GM19324 (cell line): Measurements from ENCODE around the gene HTT-AS.

ENCODE experiments used
- ATAC-seq: cut with Tn5 transposase; IDR thresholded peaks from one replicate; pipeline ENCODE4 v1.9.1; 2021; ENCODE audit warnings: mild to moderate bottlenecking, moderate library complexity; ENCODE audit not compliant: unreplicated experiment, low FRiP score

Gene HTT-AS

DNA sequence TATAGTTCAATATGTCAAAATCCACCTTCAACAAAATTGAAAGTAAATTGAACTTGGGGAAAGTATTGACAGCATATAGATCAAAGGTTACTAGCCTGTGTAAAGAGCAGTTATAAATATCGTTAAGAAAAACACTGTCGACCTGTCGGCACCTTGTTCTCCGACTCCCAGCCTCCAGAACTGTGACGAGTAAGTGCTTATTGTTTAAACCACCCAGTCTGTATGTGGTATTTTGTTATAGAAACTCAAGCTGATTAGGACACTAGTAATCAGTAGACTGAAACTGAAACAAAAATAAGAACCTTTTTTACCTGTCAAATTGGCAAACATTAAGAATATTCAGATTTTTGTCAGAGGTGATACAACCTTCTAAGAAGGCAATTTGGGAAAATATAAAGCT is 17.1 kb upstream of the HTT-AS start:
- ATAC-seq = no peak

DNA sequence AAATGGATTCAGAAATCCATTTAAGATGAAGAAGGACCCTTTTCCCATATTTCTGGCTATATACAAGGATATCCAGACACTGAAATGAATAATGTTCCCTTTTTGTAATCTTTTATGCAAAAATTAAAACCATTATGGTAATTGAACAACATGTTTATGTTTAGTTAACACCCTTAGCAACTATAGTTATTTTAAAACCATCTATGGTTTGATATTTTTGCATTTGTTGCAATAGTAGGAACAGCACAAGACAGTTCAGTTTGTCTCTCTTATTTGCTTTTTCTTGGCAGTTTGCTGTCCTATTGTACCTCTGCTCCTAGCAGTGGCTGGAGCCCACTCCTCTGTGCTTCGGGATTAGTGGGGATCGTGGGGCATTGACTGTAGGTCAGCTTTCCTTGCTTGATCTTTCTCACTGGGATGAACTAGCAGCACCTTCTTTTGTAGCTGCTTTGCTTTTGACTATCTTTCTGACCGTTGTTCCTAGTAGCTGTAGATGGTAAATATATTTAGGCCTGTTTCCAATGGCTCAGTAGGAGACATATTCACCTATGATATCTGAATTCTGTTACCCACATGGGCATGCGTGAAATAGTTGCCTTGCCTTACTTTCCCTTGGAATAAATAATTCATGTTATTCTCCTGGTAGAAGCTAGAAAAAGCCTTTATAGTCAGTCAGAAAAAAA is 12.9 kb upstream of the HTT-AS start:
- ATAC-seq = no peak

DNA sequence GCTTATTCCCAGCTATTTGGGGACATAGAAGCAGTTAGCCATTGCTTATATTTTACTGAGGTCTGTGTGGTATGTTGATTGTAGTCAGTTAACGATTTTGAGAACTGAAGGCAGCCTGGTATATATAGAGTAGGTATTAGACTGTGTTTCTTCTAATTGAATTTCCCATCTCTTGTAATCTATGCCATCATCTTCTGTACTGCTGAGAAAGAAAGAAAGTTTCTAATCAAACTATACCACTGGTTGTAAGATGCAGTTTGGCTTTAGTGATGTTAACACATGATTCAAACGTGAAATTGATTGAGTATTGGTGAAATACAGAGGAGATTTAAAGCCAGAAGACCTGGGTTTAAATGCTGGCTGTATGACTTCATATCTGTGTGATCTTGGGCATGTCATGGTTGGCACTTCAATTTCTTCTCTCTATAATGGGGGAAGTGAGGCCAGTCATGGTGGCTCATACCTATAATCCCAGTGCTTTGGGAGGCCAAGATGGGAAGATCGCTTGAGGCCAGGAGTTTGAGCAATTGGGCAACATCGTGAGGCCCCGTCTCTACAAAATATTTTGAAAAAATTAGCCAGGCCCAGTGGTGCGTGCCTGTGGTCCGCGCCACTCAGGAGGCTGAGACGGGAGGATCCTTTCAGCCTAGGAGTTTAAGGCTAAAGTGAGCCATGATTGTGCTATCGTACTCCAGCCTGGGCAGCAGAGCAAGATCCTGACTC is 11.8 kb upstream of the HTT-AS start:
- no peak for ATAC-seq

DNA sequence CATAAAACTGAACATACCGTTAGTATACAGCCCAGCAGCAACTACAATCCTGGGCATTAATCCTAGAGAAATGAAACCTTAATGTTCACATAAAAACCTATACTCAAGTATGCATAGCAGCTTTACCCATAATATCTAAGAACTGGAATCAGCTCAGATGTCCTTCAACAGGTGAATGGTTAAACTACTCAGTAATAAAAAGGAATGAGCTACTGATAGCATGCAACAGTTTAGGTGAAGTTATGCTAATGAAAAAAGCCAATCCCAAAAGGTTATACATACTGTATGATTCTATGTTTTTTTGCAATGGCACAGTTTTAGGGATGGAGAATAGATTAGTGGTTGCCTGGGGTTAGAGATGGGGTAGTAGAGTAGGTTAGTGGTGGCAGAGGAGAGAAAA is 9.4 kb upstream of the HTT-AS start:
- ATAC-seq = no peak

DNA sequence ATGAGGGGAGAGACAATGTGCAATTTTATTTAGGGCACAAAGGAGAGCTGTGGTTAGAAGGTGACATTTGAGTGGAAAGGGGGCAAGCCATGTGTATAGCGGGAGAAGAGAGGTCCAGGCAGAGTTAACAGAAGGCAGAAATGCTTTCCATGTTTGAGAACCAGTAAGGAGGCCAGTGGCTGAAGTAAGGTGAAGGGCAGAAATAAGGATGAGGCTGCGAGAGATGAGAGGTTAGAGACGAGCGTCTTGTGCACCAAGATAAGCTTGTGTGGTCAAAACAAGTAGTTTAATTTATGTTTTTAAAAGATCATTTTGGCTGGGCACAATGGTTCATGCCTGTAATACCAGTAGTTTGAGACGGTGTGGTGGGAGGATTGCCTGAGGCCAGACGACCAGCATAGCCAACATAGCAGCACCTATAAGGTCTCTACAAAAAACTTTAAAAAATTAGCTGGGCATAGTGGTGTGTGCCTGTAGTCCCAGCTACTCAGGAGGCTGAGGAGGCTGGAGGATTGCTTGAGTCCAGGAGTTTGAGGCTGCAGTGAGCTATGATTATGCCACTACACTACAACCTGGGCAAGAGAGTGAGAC is 8.7 kb upstream of the HTT-AS start:
- no peak for ATAC-seq

DNA sequence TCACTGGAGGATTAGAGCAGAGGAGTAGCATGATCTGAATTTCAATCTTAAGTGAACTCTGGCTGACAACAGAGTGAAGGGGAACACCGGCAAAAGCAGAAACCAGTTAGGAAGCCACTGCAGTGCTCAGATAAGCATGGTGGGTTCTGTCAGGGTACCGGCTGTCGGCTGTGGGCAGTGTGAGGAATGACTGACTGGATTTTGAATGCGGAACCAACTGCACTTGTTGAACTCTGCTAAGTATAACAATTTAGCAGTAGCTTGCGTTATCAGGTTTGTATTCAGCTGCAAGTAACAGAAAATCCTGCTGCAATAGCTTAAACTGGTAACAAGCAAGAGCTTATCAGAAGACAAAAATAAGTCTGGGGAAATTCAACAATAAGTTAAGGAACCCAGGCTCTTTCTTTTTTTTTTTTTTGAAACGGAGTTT is 5.4 kb upstream of the HTT-AS start:
- ATAC-seq = no peak

DNA sequence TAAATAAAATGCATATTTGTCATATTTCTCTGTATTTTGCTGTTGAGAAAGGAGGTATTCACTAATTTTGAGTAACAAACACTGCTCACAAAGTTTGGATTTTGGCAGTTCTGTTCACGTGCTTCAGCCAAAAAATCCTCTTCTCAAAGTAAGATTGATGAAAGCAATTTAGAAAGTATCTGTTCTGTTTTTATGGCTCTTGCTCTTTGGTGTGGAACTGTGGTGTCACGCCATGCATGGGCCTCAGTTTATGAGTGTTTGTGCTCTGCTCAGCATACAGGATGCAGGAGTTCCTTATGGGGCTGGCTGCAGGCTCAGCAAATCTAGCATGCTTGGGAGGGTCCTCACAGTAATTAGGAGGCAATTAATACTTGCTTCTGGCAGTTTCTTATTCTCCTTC is 3.5 kb upstream of the HTT-AS start:
- ATAC-seq = no peak

DNA sequence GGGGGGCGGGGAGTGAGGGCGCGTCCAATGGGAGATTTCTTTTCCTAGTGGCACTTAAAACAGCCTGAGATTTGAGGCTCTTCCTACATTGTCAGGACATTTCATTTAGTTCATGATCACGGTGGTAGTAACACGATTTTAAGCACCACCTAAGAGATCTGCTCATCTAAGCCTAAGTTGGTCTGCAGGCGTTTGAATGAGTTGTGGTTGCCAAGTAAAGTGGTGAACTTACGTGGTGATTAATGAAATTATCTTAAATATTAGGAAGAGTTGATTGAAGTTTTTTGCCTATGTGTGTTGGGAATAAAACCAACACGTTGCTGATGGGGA is 1.3 kb upstream of the HTT-AS start:
- ATAC-seq = no peak

DNA sequence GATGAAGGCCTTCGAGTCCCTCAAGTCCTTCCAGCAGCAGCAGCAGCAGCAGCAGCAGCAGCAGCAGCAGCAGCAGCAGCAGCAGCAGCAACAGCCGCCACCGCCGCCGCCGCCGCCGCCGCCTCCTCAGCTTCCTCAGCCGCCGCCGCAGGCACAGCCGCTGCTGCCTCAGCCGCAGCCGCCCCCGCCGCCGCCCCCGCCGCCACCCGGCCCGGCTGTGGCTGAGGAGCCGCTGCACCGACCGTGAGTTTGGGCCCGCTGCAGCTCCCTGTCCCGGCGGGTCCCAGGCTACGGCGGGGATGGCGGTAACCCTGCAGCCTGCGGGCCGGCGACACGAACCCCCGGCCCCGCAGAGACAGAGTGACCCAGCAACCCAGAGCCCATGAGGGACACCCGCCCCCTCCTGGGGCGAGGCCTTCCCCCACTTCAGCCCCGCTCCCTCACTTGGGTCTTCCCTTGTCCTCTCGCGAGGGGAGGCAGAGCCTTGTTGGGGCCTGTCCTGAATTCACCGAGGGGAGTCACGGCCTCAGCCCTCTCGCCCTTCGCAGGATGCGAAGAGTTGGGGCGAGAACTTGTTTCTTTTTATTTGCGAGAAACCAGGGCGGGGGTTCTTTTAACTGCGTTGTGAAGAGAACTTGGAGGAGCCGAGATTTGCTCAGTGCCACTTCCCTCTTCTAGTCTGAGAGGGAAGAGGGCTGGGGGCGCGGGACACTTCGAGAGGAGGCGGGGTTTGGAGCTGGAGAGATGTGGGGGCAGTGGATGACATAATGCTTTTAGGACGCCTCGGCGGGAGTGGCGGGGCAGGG is 711 bp upstream of the HTT-AS start:
- ATAC-seq = peak; percentile 8

DNA sequence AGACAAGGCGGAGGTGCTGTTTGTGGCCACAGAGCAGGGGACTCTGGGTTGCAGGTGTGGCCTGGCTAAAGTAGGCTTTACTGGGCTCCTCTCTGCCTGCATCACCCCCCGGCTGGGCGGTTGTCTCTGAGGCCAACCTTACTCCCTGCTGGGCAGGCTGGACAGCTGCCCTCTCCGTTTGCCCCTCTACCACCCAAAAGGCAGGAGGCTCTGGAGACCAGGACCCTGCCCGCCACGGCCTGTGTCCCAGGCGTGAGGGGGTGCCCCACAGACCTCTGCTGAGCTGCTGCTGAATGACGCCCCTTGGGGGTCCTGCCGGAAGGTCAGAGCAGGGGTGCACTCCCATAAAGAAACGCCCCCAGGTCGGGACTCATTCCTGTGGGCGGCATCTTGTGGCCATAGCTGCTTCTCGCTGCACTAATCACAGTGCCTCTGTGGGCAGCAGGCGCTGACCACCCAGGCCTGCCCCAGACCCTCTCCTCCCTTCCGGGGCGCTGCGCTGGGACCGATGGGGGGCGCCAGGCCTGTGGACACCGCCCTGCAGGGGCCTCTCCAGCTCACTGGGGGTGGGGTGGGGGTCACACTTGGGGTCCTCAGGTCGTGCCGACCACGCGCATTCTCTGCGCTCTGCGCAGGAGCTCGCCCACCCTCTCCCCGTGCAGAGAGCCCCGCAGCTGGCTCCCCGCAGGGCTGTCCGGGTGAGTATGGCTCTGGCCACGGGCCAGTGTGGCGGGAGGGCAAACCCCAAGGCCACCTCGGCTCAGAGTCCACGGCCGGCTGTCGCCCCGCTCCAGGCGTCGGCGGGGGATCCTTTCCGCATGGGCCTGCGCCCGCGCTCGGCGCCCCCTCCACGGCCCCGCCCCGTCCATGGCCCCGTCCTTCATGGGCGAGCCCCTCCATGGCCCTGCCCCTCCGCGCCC is 920 bp downstream of the HTT-AS start:
- ATAC-seq = peak; percentile 34

DNA sequence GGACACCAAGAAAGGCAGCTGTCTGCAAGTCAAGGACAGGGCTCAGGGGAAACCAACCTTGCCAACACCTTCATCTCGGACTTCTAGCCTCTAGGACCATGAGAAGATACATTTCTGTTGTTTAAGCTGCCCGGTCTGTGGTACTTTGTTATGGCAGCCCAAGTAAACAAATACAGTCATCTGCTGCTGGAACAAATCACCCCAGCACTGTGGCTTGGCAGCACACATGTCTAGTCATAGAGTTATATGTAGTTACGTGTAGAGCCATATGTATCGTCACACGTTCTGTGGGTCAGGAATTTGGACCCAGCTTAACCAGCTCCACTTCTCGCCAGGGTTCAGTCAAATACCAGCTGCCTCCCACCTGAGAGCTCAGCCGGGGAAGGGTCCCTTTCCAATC is 2.5 kb downstream of the HTT-AS start:
- no peak for ATAC-seq

DNA sequence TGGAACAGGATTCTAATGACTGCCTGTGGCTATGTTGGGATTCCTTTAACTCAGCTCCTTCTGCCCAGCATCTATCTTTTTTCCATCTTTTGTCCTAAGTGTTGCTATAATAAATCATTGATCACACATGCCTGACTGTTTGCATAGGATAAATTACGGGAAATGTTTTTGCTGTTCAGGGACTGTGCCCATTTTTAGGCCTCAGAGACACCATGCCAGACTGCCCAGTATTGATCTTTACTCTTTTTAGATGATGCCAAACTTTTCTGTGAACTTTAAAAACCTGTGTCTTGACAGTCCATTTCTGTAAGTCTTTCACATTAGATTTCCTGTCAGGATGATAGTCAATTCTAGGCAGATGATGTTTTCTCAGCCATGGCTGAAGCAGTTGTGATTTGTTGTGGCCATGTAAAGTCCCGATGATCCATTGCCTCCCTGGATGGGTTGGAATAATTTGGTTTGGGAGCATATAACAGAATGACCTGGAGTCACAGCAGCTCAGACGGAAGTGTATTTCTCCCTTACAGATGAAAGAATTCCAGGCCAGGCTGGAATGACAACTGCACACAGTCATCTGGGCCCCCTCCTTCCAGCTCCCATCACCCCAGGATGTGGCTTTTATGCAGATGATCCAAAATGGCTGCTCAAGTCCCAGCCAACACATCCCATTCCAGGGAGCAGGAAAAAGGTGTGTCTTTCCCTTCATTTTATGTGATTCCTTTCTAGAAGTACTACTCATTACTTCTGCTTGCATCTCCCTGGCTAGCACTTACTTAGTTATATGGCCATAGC is 3.4 kb downstream of the HTT-AS start:
- ATAC-seq = no peak

DNA sequence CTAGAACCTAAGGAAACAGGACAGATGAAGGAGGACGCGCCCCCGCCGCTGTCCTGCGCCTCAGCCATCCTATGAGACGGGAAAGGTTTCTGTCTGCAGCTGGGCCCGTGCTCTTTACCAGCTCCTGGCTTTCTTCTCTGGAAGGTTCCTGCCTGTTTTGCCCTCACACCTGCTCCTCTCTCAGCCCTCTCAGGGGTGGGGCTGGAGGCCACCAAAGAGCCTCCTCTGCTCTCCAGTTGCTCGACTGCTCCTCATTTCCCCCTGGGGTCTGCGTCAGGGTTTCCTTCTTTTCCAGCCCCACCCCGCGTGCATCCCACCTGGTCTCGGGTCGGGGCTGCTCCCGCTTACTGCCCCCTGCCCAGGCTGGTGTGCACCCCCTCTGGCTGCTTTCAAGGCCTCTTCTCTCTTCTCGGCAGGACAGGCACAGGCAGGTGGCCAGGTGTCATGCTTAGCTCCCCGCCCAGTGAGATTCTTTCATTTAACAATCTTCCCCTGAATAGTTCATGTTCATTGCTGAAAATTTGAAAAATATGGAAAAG is 4.6 kb downstream of the HTT-AS start:
- no peak for ATAC-seq

DNA sequence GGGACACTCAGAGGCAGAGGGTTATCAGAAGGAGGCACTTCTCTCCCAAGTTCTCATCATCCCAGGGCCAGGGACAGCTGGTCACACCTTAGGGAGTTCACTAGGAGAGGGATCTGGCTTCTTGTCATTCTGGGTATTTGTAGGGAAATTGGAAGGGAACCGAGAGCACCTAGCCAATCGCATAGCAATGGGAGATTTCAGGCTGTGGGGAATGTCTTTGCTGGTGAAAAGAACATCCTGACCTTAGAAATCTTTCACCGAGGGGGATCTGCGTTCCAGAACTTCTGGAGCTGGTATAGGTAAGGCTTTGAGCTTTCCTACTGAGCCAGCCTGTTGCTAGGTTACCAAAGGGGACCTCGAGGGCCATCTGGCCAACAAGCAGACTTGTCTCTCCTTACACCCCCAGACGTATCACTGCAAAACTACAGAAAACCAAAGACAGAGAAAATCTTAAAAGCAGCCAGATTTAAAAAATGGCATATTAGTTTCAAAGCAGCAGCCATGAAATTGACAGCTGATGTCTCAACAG is 6.8 kb downstream of the HTT-AS start:
- ATAC-seq = no peak

DNA sequence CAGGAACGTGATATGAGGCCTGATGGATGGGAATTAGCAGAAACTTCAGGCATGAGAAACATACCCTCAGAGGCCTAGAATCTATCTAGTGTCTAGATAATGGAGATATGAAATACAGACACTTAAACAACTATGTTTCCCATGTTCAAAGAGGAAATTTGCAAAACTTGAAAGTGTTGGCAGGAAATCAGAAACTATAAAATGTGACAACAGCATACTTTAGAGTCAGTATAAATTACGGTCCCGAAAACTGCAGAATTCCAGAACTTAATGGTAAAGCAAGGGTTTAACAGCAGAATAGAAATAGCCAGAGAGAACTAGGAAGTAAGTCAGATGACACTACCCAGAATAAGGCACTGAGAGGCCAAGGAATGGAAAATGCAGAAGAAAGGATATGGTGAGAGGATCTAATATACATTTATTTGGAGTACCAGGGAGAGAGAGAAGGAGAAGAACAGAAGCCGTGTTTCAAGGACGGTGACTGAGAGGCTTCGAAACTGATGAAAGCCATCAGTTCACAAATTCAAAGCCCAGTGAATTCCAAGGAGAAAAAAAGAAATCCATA is 7.4 kb downstream of the HTT-AS start:
- ATAC-seq = no peak

DNA sequence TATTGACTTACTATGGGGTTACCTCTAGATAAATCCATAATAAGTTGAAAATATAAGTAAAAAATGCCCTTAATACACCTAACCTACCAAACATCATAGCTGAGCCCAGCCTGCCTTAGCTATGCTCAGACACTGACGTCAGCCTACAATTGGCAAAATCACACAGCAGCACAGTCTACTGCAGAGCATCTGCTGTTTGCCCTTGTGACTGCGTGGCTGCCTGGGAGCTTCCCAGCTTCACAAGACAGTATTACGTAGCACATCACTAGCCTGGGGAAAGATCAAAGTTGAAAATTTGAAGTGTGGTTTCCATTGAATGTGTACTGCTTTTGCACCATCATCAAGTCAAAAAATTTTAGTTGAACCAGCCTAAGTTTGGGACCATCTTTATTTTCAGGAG is 8.8 kb downstream of the HTT-AS start:
- no peak for ATAC-seq

DNA sequence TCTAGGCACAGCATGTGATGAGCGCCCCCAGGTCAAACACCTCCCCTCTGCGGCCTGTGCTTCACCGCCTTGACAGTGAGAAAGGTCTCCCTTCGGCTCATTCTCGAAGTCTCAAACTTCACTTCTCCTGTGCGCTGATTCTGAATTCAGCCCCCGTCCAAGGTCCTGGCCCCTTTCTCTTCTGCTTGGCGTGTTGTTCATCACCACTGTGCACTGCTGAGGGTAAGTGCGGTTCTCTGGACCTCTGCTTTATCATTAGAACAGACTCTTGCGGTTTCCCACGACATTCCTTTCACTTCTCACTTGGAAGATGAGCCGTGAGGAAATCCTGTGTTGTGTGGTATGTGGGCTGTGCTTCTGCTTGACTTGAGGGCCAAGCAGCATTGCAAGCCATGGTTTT is 11.9 kb downstream of the HTT-AS start:
- ATAC-seq = no peak

DNA sequence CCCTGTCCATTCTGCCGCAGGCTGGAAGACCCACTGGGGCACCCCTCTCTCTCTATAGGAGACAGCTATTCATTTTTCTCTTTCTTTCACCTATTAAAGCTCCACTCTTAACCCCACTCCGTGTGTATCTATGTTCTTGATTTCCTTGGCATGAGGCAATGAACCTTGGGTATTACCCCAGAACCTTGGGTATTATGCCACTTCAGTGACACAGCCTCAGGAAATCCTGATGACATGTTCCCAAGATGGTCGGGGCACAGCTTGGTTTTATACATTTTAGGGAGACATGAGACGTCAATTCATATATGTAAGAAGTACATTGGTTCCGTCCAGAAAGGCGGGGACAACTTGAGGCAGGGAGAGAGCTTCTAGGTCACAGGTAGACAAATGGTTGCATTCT is 13.4 kb downstream of the HTT-AS start:
- ATAC-seq = no peak

DNA sequence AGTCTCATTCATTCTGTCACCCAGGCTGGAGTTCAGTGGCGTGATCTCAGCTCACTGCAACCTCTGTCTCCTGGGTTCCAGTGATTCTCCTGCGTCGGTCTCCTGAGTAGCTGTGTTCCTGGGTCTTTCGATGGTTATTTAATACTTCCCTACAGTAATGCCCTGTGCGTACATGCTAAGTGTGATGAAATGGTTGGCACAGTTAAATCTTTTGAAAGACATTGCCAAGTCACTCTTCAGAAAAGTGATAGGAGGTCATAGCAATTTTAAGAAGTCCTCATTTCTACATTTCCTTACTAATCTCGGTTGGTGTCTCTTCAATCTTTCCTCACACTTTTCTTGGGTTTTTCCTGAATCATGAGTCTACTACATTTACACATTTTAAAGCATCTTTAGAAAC is 14.4 kb downstream of the HTT-AS start:
- no peak for ATAC-seq
